GM19397 (cell line): ENCODE measurements around the gene NBEA.

Experiments
- ATAC-seq: cut with Tn5 transposase; IDR thresholded peaks from one replicate; pipeline ENCODE4 v1.9.1; 2021; ENCODE audit warnings: mild to moderate bottlenecking, moderate library complexity; ENCODE audit not compliant: unreplicated experiment

The NBEA gene

DNA sequence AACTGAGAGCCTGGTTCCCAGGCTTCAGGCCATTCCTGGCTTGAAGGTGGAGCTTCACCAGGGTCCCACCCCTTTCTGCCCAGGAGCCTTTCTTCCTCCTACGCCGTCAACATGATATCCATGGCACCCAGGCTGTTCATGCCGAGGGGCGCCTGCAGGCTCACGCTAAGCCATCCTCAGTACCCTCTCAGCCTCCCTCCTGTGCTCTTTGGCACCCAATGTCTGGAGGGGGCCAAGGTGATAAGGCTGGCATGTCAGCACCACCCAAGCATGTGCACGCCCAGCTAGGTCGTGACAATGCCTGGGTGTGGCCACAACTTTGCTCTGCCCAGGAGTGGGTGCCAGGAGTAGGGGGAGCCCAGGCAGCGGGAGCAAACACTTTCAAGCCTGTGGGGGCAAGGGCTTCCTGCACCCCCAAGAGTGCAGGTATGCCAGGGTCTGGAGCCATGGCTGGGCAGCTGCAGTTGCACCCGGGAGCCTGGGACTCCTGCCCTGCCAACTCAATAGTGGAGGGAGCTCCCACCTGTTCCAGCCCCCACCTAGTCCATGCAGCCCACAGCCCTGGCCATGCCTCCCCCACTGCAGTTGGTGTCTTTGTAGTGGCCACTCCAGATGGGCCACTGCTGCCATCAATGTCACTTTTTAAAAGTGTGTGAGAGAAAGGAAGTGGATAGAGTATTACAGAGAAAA lies 314.5 kb downstream of the NBEA start:
- ATAC-seq, result no peak

DNA sequence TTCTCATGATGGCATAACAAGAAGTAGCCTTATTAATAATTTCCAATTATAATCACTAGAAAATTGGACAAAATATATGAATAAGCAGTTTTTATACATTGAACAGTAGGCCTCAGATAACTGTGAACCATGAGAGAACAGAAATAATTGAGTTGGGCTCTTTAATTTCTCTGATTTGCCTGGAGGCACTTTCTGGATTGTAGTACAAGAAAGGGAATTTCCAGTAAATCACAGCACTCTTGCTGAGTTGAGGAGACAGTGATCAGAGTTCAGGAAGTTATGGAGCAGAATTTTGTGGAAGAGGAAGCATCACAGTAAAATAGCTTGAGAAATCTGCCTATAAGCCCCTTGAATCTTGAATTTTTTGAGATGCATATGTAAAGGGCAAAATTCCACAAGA lies 318.2 kb downstream of the NBEA start:
- no peak for ATAC-seq

DNA sequence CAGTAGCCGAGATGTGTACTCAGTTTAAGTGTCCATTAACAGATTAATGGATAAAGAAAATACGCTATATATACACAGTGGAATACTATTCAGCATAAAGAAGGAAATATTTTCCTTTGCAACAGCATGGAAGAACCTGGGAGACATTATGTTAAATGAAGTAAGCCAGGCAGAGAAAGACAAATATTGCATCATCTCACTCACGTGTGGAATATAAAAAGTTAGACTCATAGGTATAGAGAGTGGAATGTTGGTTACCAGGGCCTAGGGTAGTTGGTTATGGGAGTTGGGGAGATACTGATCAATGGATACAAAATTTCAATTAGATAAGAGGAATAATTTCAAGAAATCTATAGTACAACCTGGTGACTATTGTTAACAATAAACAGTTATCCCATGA lies 324.3 kb downstream of the NBEA start:
- ATAC-seq, result no peak

DNA sequence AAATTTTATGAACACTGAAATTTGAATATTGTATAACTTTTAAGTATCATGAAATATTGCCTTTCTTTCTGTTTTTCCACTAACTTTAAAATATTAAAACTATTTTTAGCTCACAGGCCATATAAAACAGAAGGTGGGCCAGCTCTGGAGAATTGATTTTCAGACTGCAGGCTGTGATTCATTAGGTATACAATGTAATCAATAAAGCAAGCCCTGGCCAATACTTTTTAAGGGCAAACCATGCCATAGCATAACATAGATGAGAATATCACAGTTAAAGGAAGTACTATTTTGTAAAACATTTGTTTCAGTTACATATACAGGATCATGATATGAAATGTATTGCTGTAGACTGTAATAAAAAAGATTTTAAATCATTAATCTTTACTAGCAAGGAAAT lies 336.8 kb downstream of the NBEA start:
- no peak for ATAC-seq

DNA sequence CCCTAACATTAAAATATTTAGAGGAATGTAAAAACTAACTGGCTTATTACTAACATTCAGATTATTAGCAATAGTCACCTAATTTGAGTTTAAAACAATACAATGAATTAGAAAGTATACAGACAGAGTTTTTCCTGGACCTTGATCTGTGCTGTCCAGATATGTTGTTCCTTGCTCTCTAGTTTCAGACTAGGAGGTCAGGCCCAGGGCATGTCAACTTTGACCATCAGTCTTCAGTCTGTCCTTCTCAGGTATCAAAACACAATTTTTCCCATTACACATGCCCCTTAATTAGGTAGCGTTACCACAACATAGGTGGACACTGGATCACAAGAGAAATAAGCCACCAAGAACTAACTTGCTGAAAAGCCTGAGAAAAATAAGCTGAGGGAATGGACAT lies 337.4 kb downstream of the NBEA start:
- ATAC-seq, result no peak

DNA sequence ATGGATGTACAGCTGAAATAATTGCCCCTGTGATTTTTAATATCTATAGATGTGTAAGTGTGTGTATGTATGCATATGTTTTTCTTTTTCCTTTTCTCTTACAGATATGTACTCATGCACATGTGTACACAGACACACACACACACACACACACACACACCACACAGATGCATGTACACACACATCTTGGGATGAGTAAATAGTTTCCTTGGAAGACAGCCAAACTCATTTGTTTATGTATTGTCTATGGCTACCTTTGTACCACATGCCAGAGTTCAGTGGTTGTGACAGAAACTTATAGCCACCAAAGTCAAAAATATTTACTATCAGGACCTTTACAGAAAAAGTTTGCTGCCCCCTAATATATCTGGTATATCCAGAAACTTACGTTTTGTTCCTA lies 341.8 kb downstream of the NBEA start:
- no peak for ATAC-seq

DNA sequence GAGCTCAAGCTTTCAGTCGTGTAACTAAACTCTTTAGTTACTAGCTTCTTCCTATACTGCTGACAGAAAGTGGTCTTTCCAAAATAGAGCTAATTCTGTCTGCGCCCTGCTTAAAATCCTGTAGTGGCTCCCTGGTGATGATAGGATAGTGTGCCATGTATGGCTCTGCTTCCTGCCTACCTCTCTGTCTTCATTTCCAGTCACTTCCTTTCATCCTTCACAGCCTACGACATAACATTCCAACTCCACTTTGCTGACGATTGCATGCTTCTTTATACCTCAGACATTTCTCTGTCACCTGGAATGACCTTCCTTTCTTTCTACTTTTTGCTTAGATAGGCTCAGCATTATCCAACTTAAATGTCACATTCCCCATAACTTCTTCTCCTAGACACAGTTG lies 343.6 kb downstream of the NBEA start:
- no peak for ATAC-seq

DNA sequence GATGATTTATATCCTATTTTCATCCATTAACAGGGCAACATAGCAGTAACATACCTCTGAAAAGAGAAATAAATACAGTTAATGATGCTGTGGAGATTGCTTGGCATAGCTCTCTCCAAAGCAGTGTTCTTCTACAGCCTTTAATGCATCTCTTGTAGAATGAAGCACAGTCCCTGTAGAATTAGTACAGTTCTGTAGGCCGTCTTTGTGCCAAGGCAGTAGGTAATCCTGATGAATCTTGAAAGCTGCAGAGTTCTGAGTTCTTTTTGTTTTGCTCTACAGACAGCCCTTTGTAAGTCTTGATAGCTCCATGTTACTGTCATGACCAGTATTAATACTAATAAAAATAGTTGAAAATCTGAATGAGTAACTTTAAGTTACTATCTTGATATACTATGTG lies 350.3 kb downstream of the NBEA start:
- no peak for ATAC-seq

DNA sequence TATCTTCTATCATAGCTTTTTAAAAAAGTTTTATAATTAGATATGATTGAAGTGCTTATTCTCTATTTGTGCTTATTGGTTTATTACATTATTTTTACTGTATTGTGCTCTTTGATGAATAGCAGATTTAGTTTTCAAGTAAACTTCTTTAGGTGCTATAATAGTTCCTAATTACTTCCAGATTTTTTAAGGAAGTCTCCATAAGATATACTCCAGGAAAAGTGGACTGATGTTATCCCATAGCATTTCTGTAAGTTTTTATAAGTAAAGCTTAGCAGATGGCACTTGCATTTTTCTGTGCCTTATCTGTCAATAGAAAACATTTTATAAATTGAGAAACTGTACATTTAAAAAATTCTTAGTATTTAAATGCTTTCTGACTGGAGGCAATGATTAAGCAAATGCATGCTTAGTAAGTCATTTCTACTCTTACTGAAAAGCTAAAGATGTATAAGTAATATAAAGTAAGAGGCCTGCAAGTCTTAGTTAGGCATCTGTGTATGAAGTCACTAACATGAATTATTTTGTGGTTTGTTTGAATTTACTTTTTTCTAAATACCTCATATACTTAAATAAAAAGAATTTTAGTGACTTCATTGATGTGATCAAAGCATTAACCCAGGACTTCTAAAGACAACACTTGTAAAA lies 351.6 kb downstream of the NBEA start:
- ATAC-seq, result no peak

DNA sequence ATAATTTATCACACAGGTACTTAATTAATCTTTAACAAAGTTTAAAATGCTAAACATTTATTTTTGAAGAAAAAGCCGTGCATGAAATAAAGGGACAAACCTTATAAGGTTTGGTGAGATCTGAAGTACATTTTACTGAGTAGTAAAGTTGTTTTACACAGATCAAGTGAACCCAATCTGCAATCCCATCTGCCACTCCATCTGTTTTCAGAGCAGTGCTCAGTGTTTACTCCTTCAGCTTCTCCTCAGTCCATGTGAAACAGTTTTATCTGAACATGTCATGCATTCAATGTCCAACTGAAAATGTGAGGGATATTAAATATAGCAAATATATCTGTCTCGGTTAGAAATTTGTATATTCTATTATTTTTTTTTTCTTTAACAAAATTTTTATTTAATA lies 367.6 kb downstream of the NBEA start:
- ATAC-seq, result no peak

DNA sequence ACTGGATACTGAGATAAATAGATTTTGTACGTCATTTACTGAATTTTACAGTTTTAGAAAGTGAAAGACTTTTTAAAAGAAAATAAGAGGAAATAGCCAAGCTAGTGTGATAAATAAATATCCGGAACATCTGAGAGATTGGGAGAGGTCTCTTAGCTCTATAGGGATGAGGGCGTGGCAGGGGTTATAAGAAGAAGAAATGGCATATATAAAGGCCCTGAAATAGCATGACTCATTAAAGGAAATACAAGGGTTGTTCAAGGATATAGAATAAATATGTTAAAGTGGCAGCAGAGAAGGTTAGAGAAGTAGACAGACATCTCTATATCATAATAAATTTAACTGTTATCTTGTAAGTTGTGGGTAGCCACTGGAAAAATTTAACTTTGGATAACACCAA lies 390.1 kb downstream of the NBEA start:
- no peak for ATAC-seq

DNA sequence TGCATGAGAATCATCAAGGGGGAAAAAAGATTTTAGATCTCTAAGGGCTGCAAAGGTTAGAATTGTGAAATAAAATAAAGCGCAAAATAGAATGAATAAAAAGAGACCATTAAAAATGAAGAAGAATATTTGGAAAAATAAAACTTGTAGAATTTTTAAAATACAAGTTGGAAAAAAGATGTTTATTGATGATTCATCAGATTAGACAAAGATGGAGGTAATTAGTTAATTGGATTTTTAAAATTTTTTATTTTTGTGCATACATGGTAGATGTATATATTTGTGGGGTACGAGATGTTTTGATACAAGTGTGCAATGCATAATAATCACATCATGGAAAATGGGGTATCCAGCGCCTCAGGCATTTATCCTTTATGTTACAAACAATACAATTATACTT lies 391.1 kb downstream of the NBEA start:
- ATAC-seq, result no peak

DNA sequence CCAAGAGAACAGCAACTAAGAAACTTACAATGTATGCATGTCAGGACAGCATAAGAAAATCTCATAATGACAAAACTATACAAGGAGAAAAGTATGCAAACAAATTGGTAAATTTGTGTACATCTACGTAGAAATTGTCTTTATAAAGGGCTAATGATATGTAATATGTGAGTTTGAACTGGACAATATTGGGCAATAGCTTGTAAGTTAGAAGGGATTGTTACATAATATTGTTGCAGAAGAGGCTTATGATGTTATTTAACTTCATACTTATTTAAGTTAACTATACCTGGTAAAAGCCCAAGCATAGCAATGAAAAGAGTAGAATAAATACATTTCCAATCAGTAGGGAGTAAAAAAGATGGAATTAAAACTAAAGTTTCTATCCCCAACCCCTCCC lies 400.4 kb downstream of the NBEA start:
- ATAC-seq, result no peak

DNA sequence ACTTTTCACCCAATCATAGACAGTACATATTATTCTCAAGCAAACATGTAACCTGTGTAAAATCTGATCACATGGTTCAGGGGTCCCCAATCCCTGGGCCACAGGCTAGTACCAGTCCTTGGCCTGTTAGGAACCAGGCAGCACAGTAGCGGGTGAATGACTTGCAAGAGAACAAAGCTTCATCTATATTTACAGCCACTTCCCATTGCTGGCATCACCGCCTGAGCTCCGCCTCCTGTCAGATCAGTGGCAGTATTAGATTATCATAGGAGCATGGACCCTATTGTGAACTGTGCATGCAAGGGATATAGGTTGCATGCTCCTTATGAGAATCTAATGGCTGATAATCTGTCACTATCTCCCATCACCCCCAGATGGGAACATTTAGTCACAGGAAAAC lies 401.3 kb downstream of the NBEA start:
- ATAC-seq, result no peak

DNA sequence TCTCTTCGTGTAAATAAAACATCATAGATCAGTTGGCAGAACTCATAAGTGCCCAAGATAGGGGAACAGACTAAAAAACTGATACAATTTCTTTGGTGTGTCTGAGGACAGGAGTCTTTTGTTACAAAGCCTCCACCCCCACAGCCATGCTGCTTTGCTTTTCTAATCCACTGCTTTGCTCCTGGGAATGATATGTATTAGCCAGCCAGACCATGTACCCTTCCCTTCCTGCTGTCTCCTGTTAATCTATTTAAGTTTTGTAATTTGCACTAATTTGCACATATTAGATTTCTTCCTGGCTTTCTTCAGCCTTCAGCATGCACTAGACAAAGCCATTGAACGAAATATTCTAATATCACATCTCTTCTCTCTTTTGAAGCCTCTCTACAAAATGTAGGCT lies 403.9 kb downstream of the NBEA start:
- no peak for ATAC-seq

DNA sequence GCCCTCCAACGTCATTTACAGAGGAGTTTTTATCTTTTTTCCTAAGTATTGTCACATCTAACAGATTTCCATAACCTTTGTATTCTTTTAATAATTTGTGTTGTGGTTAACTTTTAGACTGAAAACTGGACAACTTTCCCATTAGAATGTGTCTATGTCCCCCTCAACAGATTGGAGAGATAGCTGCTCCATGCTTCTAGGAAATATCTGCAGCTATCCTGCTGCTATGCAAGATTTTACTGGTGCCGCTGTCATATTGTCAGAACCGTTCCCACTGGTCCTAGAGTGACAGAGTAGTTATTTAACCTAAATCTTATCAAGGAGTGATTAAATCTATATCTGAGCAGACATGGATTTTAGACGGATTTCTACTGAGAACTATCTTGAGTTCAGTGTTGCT lies 404.4 kb downstream of the NBEA start:
- ATAC-seq, result no peak

DNA sequence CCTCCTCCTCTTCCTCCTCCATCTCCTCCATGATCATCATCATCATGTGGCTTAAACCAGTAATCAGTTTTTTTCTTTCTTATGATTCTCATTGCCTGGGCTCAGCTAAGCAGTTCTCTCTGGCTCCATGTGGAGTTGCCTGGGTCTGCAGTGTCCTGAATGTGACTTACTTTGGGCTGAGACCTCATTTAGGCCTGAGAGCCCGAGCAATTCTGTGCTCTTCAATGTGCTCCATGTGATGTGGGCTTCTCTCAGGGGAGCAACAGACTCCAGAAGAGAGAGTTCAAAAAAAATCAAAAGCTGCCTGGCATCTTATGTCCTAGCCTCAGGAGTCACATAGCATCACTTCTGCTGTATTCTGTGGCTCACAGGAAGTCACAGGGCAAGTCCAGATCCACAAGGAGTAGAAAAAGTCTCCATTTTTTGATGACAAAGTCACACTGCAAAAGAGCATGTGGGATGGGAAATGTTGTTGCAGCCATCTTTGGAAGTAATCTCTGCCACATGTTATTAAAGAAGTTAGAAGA lies 405.7 kb downstream of the NBEA start:
- no peak for ATAC-seq

DNA sequence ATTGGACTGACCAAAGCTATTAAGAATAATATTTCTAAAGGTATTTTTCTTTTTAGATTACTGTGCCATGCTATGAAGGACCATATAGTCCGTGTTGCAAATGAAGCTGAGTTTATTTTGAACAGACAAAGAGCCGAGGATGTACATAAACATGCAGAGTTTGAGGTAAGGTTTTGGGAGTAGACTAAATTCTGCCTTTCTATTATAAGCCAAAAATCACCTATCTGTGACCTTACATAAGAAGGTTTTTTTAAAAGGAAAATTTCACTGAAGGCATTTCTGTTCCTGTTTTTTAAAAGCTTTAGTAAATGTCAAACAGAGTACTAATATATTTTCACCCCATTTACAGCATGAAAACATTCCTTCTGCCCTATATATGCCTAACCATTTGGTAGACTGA lies 407.0 kb downstream of the NBEA start:
- ATAC-seq, result no peak

DNA sequence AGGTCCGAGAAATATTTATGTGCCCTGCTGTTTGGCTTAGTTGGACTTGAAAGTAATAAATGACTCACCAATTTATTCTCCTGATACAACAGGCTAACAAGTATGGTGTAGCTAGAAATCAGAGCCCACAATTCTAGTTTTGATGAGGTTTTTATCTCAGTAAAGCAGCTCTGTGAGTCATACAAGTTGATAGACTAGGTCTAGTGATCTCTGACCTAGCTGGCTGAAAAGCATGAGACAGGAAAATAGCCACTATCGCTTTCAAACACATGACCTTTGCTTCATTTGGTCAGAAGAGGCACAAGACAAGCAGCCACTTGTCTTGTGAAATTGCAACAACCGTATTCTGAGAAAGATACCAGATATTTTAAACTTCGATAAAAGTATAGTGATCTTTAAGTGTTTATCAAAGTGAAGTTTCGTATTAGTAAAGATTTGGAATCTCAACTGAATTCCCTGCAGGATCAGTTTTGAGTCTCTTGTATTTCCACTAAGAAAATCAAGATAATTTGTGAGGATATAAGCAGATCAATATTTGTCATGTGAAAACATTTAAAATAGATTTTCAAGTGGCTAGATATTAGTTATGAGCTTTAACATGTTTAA lies 407.7 kb downstream of the NBEA start:
- ATAC-seq, result no peak

DNA sequence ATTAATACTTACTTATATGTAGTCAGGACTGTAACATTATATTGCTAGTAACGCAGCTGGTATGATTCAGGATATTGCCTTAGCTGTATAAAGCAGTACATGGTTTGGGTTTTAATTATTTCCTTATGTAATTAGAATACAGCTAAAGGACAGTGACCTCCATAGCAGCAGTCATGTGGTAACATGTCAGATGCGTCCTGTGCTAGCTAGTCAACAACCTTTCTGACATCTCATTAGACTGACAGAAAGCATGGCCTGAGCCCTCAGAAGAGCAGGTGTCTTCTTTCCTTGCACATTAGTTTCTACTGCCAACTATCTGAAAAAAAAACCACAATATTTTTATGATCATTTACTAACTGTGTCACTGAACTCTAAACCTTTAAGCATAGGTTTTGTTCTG lies 412.2 kb downstream of the NBEA start:
- no peak for ATAC-seq

DNA sequence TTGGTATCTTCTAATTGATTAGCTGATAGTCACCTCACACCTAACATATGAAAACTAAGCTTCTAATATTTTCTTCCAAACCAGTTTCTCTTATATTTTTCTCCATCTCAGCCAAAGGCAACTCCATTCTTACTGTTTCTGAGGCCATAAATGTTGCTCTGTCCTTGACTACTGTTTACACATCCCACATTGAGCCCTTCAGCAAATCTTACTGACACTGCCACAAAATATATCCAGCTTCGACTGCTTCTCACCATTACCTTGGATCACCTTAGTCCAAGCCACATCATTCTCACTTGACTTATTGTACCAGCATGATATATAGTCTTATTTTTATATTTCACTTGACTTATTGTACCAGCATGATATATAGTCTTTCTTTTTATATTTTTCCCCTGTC lies 412.8 kb downstream of the NBEA start:
- no peak for ATAC-seq

DNA sequence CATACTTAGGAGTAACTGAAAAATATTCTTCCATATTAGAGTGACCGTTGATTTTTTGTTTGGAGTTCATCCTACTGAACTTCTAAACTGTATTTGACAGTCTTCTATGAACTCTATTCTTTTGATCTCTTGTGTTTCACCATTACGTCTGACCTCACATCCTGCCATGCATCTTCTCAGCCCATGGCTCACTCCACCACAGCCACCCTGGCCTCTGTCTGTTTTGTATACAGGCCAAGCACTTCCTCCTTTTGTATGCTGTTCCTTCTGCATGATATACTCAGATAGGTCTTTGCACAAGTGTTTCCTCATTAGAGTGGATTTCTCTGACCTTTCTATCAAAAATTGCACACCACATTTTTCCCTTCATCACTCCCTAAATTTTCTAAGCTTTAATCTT lies 414.5 kb downstream of the NBEA start:
- no peak for ATAC-seq
